ENCODE data around the gene ABCA1.

DNA sequence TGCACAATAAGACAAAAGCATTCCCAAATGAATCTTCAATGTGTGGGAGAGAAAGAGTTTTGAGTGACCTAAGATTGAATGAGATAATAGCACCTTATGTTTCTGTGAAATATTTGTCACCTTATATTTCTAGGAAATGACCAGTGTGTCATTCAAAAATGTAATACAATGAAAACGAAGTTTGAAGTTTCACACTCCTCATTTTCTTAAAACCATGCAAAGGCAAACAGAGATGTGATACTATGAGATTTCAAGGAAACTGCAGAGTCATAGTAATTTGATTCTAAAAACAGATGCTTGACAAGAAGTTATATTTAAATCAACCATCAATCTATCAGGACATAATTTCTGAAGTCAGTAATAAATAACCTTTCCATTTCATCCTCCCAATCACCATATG, 13.6 kb upstream of the ABCA1 start:
- TF ChIP-seq, protein P1, sequence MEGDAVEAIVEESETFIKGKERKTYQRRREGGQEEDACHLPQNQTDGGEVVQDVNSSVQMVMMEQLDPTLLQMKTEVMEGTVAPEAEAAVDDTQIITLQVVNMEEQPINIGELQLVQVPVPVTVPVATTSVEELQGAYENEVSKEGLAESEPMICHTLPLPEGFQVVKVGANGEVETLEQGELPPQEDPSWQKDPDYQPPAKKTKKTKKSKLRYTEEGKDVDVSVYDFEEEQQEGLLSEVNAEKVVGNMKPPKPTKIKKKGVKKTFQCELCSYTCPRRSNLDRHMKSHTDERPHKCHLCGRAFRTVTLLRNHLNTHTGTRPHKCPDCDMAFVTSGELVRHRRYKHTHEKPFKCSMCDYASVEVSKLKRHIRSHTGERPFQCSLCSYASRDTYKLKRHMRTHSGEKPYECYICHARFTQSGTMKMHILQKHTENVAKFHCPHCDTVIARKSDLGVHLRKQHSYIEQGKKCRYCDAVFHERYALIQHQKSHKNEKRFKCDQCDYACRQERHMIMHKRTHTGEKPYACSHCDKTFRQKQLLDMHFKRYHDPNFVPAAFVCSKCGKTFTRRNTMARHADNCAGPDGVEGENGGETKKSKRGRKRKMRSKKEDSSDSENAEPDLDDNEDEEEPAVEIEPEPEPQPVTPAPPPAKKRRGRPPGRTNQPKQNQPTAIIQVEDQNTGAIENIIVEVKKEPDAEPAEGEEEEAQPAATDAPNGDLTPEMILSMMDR (IDR thresholded peaks at IDR 0.05) = no peak
- TF ChIP-seq POLR2A (IDR thresholded peaks at IDR 0.05) = no peak
